NCI-H69 (cell line): ENCODE data around the gene DAG1.
"Not testable (repeated sequence)": the region's sequence is repeated elsewhere in the genome, so short reads cannot be mapped to it uniquely, and the experiment has no call there.

ENCODE experiments used
- DNase-seq: peaks from one replicate; lab custom pipeline; 2025; lab: John Stamatoyannopoulos, UW

The DAG1 gene

DNA sequence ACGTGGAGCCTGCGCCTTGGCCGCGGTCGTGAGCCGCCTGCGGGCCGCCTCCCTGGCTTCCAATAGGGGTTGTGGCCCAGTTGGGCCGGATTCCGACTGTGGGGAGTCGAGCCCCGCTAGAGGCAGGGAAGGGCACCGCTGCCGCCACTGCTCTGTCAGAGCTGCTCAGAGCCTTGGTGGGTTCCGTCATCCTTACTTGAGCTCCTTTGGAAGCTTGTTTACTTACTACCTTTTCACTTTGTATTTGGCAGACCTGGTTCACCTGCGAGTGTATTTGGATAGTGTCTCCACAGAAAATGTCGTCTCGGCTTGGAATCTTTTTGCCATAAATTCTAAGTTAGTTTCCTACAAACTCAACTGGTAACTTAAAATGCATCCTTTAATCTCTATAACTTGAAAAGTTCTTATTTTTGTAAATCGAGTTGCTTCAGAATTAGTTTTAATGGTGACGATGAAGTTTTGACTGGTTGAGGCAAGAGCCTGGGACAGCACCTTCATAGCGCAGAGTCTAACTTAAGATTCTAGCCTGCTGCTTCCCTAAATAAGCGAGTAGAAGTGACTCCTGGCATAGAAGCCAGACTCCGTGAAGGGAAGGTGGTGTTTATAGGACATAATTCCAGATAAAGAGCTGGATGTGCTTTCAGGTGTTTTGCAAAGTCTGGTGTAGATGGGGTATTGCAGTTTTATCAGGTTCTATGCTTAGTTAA lies 800 bp downstream of the DAG1 start:
- DNase-seq, result peak; percentile 67

GRCh38 chr3:49471856-49472495 lies 1.9 kb downstream of the DAG1 start:
- DNase-seq, result no peak

DNA sequence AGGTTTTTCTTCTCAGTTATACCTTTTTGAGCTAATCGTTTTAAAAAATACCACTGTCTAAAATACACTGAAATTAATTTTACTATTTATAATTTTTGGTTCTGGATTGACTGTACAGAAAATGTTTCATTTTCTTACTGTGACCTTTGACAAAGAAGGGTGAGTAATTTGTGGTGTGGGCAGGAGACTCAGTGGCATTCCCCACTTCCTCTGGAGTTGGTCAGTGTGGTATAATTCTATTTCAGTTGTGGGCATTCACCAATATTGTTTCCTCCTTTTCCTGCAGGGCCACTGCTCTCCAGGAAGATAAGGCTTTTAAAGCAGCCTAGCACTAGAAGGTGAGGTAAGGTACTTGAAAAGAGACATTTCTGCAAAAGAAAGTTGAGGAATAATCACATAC lies 6.5 kb downstream of the DAG1 start:
- DNase-seq, result no peak

DNA sequence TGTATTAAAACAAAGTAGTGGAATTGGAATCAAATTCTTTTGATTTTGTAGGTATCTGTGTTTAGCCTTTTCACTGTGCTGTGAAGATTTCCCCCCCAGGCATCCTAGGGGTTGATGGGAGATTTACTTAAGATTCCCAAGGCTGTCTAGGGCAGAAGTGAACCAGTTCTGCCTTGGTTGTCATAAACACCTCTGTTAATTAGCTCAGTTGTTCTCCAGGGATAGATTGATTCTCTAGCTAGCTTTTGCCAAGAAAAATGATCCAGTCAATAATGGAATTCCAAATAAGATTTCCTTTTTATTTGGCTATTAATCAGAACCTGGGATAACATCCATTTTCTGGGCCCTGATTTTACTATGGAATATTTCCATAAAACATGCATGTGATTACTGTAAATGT lies 12.7 kb downstream of the DAG1 start:
- no peak for DNase-seq

DNA sequence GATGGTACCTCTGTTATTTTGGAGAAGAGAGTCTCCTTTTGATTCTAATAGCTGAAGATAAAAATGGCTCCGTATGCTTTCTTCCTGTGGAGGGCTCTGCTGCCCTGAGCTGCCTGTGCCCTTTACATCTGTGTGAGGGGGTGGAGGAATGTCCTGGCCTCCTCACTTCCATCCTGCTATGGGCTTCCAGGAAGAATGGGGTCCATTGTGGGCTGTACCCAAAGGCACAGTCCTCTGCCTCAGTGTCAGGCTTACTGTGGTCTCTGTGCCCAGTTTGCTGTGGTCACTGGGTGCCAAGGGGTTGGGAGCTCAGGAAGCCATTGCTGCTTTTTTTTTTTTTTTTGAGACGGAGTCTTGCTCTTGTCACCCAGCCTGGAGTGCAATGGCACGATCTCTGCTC lies 14.4 kb downstream of the DAG1 start:
- DNase-seq, result no peak

DNA sequence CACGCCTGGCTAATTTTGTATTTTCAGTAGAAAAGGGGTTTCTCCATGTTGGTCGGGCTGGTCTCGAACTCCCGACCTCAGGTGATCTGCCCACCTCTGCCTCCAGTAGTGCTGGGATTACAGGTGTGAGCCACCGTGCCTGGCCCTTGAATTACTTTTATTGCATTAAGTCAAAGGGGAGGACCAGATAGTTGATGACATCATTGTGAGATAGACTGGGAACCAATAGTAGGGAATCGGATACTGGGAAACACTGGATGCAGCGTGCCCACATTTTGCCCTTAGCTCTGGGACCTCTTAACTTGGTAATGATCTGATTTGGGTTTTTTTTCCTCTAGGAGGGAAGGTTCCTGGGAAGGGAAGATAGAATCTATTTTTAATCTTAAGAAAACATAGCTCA lies 19.2 kb downstream of the DAG1 start:
- DNase-seq, result no peak

GRCh38 chr3:49492969-49493368 lies 22.9 kb downstream of the DAG1 start:
- DNase-seq, result no peak

- DNase-seq, result no peak
Observed at GRCh38 chr3:49493901-49494300, 23.8 kb downstream of the DAG1 start.

GRCh38 chr3:49495023-49495422 lies 25.0 kb downstream of the DAG1 start:
- DNase-seq, result no peak

- not testable (repeated sequence) for DNase-seq
Observed at GRCh38 chr3:49496845-49497244, 26.8 kb downstream of the DAG1 start.

GRCh38 chr3:49497606-49498005 lies 27.5 kb downstream of the DAG1 start:
- no peak for DNase-seq

DNA sequence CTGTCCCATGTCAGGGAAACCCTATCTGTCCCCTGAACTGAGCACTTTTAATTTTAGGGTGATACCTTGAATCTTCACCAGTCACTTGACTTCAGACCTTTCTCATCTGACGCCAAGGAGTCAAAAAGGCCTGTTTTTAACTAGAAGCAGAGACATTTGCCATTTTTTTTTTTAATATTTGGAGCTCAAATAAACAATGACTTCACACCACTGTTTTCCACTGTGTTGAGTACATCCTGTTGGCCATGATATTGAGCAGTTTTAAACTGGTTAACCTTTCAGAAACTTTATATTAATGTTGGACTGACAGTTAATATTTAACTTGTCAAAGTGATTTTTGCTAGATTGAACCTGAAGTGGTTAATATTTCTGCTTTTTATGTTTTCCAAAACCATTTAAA lies 28.2 kb downstream of the DAG1 start:
- no peak for DNase-seq

DNA sequence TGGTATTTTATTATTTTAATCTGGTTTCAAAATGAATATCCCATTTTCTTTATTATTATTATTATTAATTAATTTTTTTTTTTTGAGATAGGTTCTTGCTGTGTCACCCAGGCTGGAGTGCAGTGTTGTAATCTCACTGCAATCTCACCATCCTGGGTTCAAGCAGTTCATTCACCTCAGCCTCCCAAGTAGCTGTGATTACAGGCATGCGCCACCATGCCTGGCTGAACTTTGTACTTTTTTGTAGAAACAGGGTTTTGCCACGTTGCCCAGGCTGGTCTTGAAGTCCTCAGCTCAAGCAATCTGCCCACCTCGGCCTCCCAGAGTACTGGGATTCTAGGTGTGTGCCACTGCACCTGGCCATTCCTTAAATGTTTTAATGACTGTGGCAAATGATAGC lies 28.6 kb downstream of the DAG1 start:
- no peak for DNase-seq

GRCh38 chr3:49500205-49500731 lies 30.2 kb downstream of the DAG1 start:
- DNase-seq, result no peak

- DNase-seq, result no peak
Observed at GRCh38 chr3:49500732-49501609, 30.9 kb downstream of the DAG1 start.

- DNase-seq, result no peak
Observed at GRCh38 chr3:49501842-49502241, 31.8 kb downstream of the DAG1 start.

- DNase-seq, result no peak
Observed at GRCh38 chr3:49506906-49507305, 36.8 kb downstream of the DAG1 start.

GRCh38 chr3:49509028-49509561 lies 39.0 kb downstream of the DAG1 start:
- DNase-seq, result no peak

GRCh38 chr3:49511639-49512038 lies 41.6 kb downstream of the DAG1 start:
- DNase-seq, result no peak

- DNase-seq, result no peak
Observed at GRCh38 chr3:49512781-49513355, 42.8 kb downstream of the DAG1 start.

GRCh38 chr3:49513494-49514124 lies 43.5 kb downstream of the DAG1 start:
- DNase-seq, result no peak

GRCh38 chr3:49518016-49518415 lies 47.9 kb downstream of the DAG1 start:
- DNase-seq, result no peak
